OCI-LY3 (cell line): ENCODE results near the gene BEND7.

Experiments used
- EZH2phosphoT487 ChIP-seq: fragments of 200-600 bp; shearing (Covaris generic); IDR thresholded peaks from 2 replicates; pipeline ENCODE4 v1.6.1; 2018; ENCODE audit warnings: antibody characterized with exemption, mixed run types, low read depth
- TF ChIP-seq, protein P1 (sequence below): fragments of 200-600, 300-600 bp; sonication (generic); IDR thresholded peaks from 2 replicates; pipeline ENCODE4 v1.5.1; 2014; ENCODE audit warnings: antibody characterized with exemption, low read length, low read depth

- TF ChIP-seq, protein P1, sequence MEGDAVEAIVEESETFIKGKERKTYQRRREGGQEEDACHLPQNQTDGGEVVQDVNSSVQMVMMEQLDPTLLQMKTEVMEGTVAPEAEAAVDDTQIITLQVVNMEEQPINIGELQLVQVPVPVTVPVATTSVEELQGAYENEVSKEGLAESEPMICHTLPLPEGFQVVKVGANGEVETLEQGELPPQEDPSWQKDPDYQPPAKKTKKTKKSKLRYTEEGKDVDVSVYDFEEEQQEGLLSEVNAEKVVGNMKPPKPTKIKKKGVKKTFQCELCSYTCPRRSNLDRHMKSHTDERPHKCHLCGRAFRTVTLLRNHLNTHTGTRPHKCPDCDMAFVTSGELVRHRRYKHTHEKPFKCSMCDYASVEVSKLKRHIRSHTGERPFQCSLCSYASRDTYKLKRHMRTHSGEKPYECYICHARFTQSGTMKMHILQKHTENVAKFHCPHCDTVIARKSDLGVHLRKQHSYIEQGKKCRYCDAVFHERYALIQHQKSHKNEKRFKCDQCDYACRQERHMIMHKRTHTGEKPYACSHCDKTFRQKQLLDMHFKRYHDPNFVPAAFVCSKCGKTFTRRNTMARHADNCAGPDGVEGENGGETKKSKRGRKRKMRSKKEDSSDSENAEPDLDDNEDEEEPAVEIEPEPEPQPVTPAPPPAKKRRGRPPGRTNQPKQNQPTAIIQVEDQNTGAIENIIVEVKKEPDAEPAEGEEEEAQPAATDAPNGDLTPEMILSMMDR, result no peak
- TF ChIP-seq EZH2phosphoT487, result no peak
Measured at GRCh38 chr10:13481690-13482089, 47.1 kb downstream of the BEND7 start.
